ENCODE measurements around the gene TP63.
A peak's percentile ranks its signal among the peaks of the same experiment; 100 is the strongest.
"Not testable (repeated sequence)": the region's sequence is repeated elsewhere in the genome, so short reads cannot be mapped to it uniquely, and the experiment has no call there.

TP63 gene

GRCh38 chr3:189626286-189626685 lies 4.9 kb upstream of the TP63 start:
- DNase-seq = no peak

GRCh38 chr3:189629803-189630455 lies 1.3 kb upstream of the TP63 start:
- no peak for DNase-seq

GRCh38 chr3:189630767-189631372 lies 319 bp upstream of the TP63 start:
- DNase-seq = peak; percentile 3

DNA sequence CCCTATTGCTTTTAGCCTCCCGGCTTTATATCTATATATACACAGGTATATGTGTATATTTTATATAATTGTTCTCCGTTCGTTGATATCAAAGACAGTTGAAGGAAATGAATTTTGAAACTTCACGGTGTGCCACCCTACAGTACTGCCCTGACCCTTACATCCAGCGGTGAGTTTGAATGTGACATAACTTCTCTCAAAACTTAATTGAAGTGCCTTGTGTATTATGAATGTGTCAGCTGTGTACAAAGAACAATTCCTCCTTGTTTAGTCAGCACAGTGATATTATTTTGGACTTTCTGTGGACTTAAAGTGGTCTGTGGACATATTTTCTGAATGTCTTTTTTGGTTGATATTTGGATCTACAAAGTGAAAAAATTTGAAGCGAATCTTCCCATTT lies 220 bp downstream of the TP63 start:
- DNase-seq = no peak

DNA sequence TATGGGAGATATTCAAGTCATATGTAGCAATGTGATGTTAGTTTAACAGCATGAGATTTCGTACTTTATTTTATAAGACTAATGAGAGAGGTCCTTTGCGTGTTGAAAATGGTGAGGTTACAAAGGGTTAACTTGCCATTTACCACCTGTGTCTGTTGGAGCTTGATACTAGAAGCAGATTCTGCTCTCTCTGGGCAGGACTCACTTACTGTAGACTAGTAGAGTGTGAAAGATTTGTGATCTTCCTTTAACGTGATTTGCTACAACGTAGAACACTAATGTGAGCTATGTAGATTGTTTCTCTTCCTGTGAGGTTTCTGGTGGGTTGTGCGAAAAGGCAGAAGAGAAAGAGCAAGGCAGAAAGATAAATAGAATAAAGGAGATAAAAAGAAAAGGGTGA lies 1.1 kb downstream of the TP63 start:
- no peak for DNase-seq

DNA sequence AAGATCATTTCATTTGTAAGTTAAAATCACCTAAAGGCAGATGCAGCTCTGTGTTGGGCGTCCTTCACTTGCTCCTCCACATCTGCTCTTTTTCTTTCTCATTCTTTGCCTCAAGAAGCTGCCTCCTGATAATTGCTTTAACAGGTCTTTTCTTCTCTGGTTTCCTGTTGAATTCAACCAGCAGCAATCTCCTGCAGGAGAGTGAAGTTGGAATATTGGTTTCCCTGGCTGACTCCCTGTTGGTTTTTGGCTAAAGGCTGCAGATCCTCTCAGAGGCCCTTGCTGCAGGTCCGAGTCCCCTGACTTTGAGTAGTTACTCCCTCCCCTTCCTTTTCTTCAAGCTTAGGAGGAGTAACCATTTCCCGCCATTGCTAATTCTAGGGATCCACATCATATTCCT lies 4.2 kb downstream of the TP63 start:
- DNase-seq = no peak

GRCh38 chr3:189636048-189636447 lies 4.9 kb downstream of the TP63 start:
- DNase-seq = no peak

- DNase-seq = no peak
Measured at GRCh38 chr3:189637750-189638149, 6.6 kb downstream of the TP63 start.

GRCh38 chr3:189638276-189639031 lies 7.3 kb downstream of the TP63 start:
- no peak for DNase-seq

GRCh38 chr3:189641776-189642175 lies 10.6 kb downstream of the TP63 start:
- no peak for DNase-seq

GRCh38 chr3:189646853-189647542 lies 15.8 kb downstream of the TP63 start:
- no peak for DNase-seq

- peak; percentile 26 for DNase-seq
Measured at GRCh38 chr3:189652042-189652441, 20.9 kb downstream of the TP63 start.

- no peak for DNase-seq
Measured at GRCh38 chr3:189655617-189656016, 24.4 kb downstream of the TP63 start.

- DNase-seq = no peak
Measured at GRCh38 chr3:189659571-189659970, 28.4 kb downstream of the TP63 start.

- DNase-seq = no peak
Measured at GRCh38 chr3:189664311-189664710, 33.1 kb downstream of the TP63 start.

GRCh38 chr3:189672346-189672745 lies 41.2 kb downstream of the TP63 start:
- DNase-seq = not testable (repeated sequence)

GRCh38 chr3:189673535-189673934 lies 42.3 kb downstream of the TP63 start:
- no peak for DNase-seq

DNA sequence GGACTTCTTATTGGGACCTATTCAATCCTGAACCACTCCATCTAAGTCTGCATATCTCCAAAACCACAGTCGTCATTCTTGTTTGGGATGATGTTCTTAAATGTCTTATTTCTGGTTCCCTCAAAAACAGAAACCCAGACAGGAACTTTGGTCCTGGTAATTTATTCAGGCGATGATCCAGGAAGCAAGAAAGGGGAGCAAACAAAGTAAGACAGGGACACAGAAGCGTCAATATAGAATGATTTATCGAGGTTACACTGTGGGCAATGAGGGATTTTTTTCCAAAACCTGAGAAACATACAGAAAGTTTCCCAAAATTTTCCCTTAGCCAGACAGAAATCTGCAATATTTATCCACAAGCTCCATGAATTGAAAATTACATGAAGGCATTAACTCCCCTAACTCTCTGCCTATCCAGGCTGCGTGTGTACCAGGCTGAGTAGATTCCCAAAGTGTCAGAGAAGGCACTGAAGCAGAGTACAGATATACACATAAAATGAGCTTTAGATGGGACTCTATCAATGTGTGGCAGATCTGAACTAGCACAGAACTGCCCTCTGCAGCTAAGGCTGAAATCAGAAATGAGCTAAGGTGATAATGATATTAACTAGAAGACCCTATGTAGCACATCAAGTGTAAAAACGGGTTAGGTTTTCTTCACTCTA lies 43.2 kb downstream of the TP63 start:
- DNase-seq = no peak

- DNase-seq = no peak
Measured at GRCh38 chr3:189677667-189678066, 46.5 kb downstream of the TP63 start.

DNA sequence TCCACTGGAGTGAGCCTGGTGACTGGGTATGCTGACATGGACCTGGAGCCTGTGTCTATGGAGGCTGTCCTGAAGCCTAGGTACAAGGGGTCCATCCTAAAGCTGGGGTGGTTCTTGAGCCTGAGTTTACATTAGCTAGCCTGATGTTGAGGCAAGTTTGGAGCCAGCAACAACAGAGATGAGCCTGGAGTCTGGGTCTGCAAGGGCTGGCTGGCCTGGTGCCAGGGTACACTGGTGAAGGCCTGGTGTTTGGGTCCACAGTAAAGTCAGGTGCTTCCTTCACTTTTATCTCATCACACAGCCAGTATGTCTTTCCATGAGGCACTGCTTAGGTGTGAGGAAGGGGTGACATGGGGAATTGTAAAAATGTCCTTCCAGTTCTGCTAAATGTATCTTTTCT lies 49.5 kb downstream of the TP63 start:
- no peak for DNase-seq

DNA sequence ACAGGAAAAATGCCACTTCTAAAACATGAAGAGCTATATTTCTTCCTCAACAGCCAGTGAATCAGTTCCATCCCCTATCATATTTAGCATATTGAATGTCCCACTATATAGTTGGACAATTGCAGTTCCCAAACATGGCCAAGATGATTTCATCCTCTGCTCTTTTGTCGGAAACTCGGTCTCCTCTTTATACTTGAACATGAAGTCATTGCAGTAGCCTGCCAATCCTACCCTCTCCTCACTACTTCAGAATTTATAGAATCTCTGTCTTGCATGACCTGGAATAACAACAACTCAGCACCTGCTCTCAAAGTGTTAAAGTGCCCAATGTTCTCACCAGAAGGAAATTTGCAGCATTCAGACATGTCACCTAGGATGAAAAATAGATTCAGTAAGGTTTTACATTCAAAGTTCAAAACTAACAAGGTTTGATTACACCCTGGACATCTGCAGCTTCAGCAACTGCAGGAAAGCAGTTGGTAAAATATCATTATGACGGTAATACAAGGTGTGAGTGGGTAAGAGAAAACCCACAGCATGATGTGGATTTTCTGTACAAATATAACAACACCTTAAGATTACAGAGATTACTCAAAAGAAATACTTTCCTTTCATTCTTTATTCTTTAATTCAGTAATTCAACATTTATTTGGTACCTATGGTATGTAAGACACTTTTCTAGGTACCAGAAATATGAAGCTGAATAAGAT lies 52.5 kb downstream of the TP63 start:
- DNase-seq = no peak

GRCh38 chr3:189684317-189684716 lies 53.1 kb downstream of the TP63 start:
- DNase-seq = no peak

All from hematopoietic multipotent progenitor cell treated with erythropoietin and hydrocortisone succinate and interleukin-3 and kit ligand, for 6 days (in vitro differentiated cells).